ENCODE data around the gene GRAP. TPM values are rescaled to one million over a fixed set of nuclear protein-coding genes. Genes with fewer than 3 reads are reported as not detected.

GRAP gene
- total and polyA plus RNA-seq, 10 of the 15 experiments (the other 5 are each of a cell fraction or from before 2014, with no cell fraction given): 0.58 to 78.3 (median 36.6) TPM

DNA sequence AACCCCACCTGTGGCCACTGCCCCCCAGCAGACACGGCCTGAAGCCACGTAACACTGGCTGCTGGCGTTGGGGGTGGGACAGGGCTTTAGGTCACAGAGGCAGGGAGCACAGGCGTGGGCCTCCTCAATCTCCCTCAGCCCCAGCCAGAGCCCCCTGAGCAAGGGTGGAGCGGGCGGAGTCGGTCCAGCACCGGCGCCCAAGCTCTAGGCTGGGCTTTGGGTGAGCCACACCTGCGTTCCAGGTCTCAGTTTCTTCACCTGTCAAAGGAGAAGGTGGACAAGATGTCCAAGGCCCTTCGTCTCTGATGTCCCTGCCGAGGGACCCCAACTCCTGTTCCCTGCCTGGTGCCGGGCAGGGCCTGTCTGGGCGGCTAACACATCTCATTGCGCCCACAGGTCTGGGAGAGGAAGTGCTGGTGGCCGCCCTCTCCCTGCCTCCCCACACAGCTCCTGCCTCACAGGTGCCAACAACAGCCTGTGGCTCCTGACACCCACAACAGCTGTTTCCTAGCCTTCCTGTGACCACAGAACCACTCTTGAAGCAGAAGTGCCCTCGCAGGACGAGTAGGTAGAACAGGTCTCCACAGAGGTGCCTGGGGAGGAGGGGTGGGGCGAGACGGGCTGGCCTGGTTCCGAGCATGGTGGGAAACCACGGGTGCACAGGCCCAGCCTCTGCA is 54.2 kb downstream of the GRAP start (continued):
- no peak for TF ChIP-seq JUND (IDR thresholded peaks at IDR 0.05; ENCODE audit: low read depth, low read length)
- TF ChIP-seq MEF2A (IDR thresholded peaks at IDR 0.05; ENCODE audit: insufficient read depth, low read depth, low read length): no peak
- TF ChIP-seq CEBPB (IDR thresholded peaks at IDR 0.05; ENCODE audit: borderline replicate concordance in 1 of 2, low read depth in 2 of 2, low read length in 2 of 2): no peak
- peak; percentile 67 for TF ChIP-seq SPI1 (IDR thresholded peaks at IDR 0.05; ENCODE audit: borderline replicate concordance, insufficient read depth, low read depth, low read length)
- no peak for TF ChIP-seq KAT2A (conservative IDR thresholded peaks at IDR 0.05; ENCODE audit: control insufficient read depth, low read depth, low read length)
- TF ChIP-seq LARP7 (IDR thresholded peaks at IDR 0.05): no peak
- TF ChIP-seq SIN3A (IDR thresholded peaks at IDR 0.05; ENCODE audit: low read depth, low read length): no peak
- TF ChIP-seq ESRRA (IDR thresholded peaks at IDR 0.05; ENCODE audit: low read length): no peak
- TF ChIP-seq, protein P1, sequence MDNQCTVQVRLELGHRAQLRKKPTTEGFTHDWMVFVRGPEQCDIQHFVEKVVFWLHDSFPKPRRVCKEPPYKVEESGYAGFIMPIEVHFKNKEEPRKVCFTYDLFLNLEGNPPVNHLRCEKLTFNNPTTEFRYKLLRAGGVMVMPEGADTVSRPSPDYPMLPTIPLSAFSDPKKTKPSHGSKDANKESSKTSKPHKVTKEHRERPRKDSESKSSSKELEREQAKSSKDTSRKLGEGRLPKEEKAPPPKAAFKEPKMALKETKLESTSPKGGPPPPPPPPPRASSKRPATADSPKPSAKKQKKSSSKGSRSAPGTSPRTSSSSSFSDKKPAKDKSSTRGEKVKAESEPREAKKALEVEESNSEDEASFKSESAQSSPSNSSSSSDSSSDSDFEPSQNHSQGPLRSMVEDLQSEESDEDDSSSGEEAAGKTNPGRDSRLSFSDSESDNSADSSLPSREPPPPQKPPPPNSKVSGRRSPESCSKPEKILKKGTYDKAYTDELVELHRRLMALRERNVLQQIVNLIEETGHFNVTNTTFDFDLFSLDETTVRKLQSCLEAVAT (IDR thresholded peaks at IDR 0.05): no peak
- TF ChIP-seq RBBP5 (conservative IDR thresholded peaks at IDR 0.05): no peak
- no peak for TF ChIP-seq RCOR1 (conservative IDR thresholded peaks at IDR 0.05; ENCODE audit: low read depth, low read length)
- peak; percentile 51 for TF ChIP-seq IKZF1 (conservative IDR thresholded peaks at IDR 0.05)
- no peak for TF ChIP-seq ZNF24 (IDR thresholded peaks at IDR 0.05)
- TF ChIP-seq BRCA1 (IDR thresholded peaks at IDR 0.05; ENCODE audit: low read depth, low read length): no peak
